ENCODE measurements around the gene COP1. TPM values are rescaled to one million over a fixed set of nuclear protein-coding genes. Genes with fewer than 3 reads are reported as not detected.

Gene COP1
- total RNA-seq (100 to 1,000 TPM in 1 of 2 donors, 10 to 100 TPM in 1; 92.9 to 103 TPM), polyA plus RNA-seq (ENCODE audit: insufficient read depth, low read depth, low replicate concordance) (63.7 TPM)
- long read RNA-seq, donor 1, transcript COP1-208 (2 exons, 450 nt): major isoform, 13 of 41 reads
- long read RNA-seq, donor 1, transcript COP1-204 (20 exons, 3,033 nt): minor isoform, 6 of 41 reads
- long read RNA-seq, donor 1, partial matches to known transcripts: 22 of 41 reads
- long read RNA-seq, donor 1, other reads (novel, unspliced or antisense): 0 of 41 reads
- long read RNA-seq, donor 2, transcript COP1-204 (20 exons, 3,033 nt): major isoform, 8 of 9 reads
- long read RNA-seq, donor 2, partial matches to known transcripts: 0 of 9 reads
- long read RNA-seq, donor 2, other reads (novel, unspliced or antisense): 0 of 9 reads

DNA sequence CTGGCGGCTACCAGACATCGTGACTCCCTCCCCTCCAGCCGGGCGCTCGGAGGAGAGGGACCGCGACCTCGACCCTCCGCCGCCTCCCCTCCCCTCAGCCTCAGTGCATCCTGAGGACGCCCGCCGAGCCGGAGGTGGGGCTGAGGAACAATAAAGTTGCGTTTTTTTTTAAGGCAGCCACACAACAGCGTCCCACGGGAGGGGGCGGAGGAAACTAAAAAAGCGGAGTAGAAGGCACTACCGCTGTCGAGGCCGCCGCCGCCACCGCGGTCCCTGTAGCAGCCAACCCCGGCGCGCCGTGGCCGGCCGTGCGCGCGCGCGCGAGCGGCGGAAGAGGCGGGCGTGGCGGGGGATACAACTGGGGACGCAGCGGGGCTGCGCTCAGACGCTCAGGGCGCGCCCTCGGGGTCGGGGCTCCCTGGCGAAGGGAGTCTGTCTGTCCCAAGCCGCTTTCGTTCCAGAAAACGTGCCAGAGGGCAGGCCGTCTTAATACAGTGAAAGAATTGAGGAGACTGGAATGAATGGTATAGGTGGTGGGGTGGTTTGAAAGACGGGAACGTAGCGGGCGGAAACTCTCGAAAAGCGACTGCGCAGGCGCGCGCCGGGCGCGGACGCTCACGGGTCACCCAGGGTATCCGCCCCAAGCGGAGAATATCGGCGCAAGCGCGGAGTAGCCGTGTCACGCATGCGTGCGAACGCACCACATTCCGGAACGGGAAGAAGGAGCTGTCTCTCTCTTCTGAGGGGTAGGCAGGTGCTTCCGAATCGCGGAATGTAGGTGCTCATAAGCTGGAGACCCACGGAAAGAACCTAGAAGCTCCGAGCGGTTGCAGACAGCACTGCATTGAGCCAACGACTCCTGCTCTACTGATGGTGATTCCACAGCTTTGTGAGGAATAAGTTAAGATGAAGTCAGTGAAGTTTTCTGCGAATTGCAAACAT, at the start of gene COP1:
Gene COP1 (minus strand): TSS at position 326 of the 942 bp plus-strand sequence. CDS start 308 bp downstream, at position 18.
- DNase-seq: peak; percentile 97
- Histone ChIP-seq H3K36me3 (ENCODE audit: low read depth, missing control alignments) (no peaks in the 10 kb centered on the region), H3K4me3 (peak within 1 kb of the TSS; percentile 92 to 93), H3K9me3 (no peaks in the 10 kb centered on the region), H3K27me3 (no peaks in the 10 kb centered on the region), H3K27ac (peak within 1 kb of the TSS; percentile 87 to 90), H3K4me1 (peaks cover 25% of the 10 kb centered on the region)
- TF ChIP-seq, protein P1, sequence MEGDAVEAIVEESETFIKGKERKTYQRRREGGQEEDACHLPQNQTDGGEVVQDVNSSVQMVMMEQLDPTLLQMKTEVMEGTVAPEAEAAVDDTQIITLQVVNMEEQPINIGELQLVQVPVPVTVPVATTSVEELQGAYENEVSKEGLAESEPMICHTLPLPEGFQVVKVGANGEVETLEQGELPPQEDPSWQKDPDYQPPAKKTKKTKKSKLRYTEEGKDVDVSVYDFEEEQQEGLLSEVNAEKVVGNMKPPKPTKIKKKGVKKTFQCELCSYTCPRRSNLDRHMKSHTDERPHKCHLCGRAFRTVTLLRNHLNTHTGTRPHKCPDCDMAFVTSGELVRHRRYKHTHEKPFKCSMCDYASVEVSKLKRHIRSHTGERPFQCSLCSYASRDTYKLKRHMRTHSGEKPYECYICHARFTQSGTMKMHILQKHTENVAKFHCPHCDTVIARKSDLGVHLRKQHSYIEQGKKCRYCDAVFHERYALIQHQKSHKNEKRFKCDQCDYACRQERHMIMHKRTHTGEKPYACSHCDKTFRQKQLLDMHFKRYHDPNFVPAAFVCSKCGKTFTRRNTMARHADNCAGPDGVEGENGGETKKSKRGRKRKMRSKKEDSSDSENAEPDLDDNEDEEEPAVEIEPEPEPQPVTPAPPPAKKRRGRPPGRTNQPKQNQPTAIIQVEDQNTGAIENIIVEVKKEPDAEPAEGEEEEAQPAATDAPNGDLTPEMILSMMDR (IDR thresholded peaks at IDR 0.05): no peak
- no peak for TF ChIP-seq POLR2A (IDR thresholded peaks at IDR 0.05)
- intact Hi-C loops (cut with DNase I; ENCODE audit: low total_unique reads): no loop called here
- 1% methylated on average over 77 to 81 of the region's 92 CpGs for WGBS, 2 donors

GRCh38 chr1:176252191-176252590, 45.1 kb upstream of the COP1 start:
- TF ChIP-seq, protein P1 (IDR thresholded peaks at IDR 0.05): no peak
- no peak for TF ChIP-seq POLR2A (IDR thresholded peaks at IDR 0.05)
- Histone ChIP-seq H3K4me3 (no peak overlapping the region), H3K4me1 (no peaks in the 10 kb centered on the region), H3K27me3 (no peaks in the 10 kb centered on the region), H3K9me3 (no peaks in the 10 kb centered on the region), H3K27ac (no peak overlapping the region), H3K36me3 (ENCODE audit: low read depth, missing control alignments) (no peaks in the 10 kb centered on the region)
- DNase-seq: no peak
- WGBS, 2 donors: 88 to 92% methylated on average over 4 of the region's 4 CpGs
- intact Hi-C loops (cut with DNase I; ENCODE audit: low total_unique reads): no loop called here

GRCh38 chr1:176244851-176245250, 37.8 kb upstream of the COP1 start:
- no peaks in the 10 kb centered on the region for H3K27me3 ChIP-seq
- DNase-seq: no peak
- H3K4me1 ChIP-seq: no peaks in the 10 kb centered on the region
- H3K27ac ChIP-seq: no peak overlapping the region
- H3K9me3 ChIP-seq: no peaks in the 10 kb centered on the region
- TF ChIP-seq, protein P1 (IDR thresholded peaks at IDR 0.05): no peak
- TF ChIP-seq POLR2A (IDR thresholded peaks at IDR 0.05): no peak
- H3K36me3 ChIP-seq (ENCODE audit: low read depth, missing control alignments): no peaks in the 10 kb centered on the region
- 85 to 95% methylated on average over 2 of the region's 2 CpGs for WGBS, 2 donors
- intact Hi-C loops (cut with DNase I; ENCODE audit: low total_unique reads): no loop called here
- no peak overlapping the region for H3K4me3 ChIP-seq

- intact Hi-C loops (cut with DNase I; ENCODE audit: low total_unique reads): no loop called here
- no peak for DNase-seq
- no peak for TF ChIP-seq POLR2A (IDR thresholded peaks at IDR 0.05)
- TF ChIP-seq, protein P1 (IDR thresholded peaks at IDR 0.05): no peak
- no peaks in the 10 kb centered on the region for H3K27me3 ChIP-seq
- H3K4me1 ChIP-seq: no peaks in the 10 kb centered on the region
- no peaks in the 10 kb centered on the region for H3K36me3 ChIP-seq (ENCODE audit: low read depth, missing control alignments)
- H3K27ac ChIP-seq: no peak overlapping the region
- H3K9me3 ChIP-seq: no peaks in the 10 kb centered on the region
- H3K4me3 ChIP-seq: no peak overlapping the region
- 67 to 81% methylated on average over 2 of the region's 2 CpGs for WGBS, 2 donors
These were observed 36.7 kb upstream of the COP1 start for GRCh38 chr1:176243746-176244145.
